HG03558 (cell line): ENCODE measurements around the gene COMMD10.

Source experiments
- ATAC-seq: cut with Tn5 transposase; IDR thresholded peaks from one replicate; pipeline ENCODE4 v1.9.1; 2021; ENCODE audit warnings: moderate number of reproducible peaks; ENCODE audit not compliant: unreplicated experiment; ENCODE audit errors: extremely low read depth

Gene COMMD10

DNA sequence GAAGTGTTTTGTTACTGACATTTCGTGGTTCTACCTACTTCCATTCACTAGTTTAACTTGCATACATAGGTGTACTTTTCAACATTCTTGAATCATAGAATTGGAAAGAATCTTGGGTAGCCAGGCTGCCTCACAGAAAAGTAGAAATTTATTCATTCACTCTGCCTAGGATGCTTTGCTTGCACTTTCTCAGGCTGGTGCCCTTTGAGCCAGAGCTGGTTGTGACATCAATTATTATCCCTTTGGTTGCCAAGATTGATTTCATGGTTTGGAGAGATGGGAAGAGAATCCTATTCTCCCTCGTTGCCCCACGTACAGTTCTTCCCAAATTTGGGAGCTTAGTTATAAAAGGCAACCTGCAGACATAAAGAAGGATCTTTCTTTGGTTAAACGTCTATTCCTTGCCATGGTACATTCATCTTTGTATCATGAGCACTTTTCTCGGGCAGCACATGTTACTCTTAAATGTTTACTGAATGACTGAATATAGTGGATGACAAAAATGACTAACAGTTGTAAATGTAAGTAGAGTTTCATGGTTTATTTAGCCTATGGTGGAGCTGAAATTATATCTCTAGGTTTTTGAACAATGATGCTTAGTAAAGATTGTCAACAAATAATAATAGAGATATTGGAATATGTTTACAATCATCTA, 195.5 kb downstream of the COMMD10 start:
- no peak for ATAC-seq

DNA sequence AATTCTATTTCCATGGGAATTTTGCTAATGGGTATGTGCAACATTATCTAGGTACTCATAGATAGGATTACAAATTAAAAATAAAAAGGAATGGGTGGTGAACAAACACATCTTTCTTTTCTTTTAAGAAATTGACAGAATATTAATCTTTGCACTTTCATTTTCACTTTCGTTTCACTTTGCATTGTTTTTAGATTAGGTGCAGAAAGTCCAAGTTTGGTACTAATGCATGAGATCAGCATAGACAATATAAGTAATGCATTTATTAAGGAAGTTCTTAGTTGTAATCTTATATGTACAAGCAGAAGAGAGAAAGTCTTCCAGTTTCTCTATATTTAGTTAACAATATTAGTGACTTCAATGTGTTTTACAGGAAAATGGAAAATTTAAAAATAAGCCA, 196.5 kb downstream of the COMMD10 start:
- ATAC-seq: no peak

DNA sequence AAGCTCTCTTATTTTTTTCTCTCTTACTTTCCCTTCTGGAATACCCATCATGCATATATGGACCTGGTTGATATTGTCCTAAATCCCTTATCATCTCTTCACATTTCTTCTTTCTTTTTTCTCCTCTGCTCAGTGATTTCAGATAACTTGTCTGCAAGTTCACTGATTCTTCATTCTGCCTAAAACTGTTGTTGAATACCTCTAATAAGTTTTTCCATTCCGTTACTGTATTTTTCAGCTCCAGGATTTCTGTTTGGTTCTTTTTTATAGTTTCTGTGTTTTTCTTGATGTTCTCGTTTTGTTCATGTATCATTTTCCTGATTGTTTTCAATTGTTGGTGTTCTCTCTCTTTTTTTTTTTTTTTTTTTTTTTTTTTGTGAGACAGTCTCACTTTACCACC, 203.7 kb downstream of the COMMD10 start:
- ATAC-seq: no peak

DNA sequence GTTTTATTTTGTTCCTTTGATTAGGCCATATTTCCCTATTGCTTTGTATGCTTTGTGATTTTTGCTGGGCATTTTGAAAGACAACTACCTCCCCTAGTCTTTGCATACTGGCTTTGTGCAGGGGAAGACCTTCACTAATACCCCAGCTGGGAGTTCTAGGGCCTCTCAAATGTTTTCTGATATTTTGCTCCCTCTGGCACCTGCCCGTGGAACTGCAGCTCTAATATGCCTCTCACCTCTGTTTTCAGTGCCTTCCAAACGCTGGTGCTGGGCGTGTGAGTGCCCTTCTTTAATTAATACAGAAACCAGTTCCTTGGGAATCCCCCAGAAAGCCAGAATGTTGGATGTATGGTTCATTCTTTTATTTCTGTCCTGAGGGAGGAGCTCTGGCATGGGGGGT, 204.5 kb downstream of the COMMD10 start:
- no peak for ATAC-seq

DNA sequence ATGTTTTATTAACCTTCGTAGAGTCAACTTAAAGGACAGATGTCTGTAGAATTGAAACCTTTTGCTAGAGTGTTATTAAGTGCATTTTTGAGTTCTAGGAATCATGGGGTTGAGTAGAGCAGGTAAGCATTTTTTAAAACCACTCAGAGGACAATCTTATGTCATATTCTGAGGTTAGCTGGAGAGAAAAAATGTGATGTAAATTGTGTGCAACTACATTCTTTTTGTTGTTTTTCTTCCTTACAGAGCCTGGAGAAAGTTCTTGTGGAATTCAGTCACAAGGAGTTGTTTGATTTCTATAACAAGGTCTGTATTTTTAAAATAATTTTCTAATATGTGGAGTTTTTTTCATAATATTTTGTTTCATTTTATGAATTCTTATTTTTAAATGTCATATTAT, 206.4 kb downstream of the COMMD10 start:
- ATAC-seq: no peak

DNA sequence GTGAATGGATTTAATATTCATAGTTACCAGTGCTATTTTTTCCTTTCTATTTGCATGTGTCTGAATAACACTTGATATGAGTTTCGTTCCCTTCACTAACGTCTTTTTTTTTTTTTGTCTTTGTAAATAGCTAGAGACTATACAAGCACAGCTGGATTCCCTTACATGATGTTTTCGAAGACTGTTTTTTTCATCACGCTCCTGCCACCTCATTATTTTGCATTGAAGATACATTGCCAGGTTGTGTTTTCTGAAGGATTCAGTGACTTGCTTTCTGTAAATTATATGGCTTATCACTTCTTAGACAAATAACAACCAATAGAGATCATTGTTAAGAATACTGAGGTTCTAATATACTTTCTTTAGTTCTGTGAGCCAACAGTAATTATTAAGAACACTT, 207.5 kb downstream of the COMMD10 start:
- no peak for ATAC-seq

DNA sequence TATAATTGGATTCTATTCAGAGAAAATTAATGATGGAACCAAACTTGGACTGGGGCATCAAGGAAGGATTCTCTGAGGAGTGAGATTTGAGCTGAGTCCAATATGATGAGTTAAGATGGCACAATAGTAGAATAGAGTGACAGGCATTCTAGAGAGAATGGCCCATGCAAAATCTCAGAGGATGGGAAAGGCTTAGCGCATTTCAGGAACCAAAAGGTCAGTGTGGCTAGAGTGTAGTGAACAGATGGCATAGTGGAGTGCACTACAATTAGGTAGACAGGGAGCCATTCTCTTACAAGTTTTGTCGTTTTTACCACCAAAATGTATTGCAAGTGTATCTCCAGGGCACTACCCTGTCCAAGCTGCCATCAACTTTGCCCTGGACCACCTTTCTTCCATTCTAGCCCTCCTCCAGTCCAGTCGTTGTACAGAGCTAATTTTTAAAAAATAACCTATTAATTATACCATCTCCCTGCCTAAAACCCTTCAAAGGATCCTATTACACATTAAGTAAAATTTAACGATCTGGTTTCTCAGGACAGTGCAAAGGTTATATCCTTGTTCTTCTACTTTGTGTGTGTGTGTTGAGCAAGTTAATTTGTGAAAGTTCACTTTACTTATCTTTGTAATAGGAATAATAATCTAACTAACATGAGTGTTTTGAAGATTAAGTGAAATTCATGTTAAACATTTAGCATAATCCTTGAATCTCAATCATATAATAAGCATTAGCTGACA, 211.7 kb downstream of the COMMD10 start:
- ATAC-seq: no peak

DNA sequence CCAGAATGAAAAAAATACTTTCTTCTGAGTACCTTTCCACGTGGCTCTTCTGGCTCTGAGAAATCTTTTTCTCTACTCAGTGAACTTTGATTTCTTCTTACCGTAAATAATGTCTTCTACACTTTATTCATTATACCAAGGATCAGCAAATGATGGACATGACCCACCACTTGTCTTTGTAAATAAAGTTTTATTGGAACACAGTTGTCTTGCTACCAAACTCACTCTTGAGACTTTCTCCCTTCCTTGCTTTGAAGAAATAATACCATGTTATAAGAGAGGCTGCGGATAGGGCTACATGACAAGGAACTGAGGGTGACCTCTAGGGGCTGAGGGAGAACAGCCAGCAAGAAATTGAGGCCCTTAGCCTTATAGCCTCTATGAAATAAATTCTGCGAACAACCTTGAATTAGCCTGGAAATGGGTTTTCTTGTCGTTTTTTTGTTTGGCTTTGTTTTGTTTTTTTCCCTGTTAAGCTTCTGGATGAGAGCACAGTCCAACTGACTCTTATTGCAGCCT, 212.5 kb downstream of the COMMD10 start:
- no peak for ATAC-seq

DNA sequence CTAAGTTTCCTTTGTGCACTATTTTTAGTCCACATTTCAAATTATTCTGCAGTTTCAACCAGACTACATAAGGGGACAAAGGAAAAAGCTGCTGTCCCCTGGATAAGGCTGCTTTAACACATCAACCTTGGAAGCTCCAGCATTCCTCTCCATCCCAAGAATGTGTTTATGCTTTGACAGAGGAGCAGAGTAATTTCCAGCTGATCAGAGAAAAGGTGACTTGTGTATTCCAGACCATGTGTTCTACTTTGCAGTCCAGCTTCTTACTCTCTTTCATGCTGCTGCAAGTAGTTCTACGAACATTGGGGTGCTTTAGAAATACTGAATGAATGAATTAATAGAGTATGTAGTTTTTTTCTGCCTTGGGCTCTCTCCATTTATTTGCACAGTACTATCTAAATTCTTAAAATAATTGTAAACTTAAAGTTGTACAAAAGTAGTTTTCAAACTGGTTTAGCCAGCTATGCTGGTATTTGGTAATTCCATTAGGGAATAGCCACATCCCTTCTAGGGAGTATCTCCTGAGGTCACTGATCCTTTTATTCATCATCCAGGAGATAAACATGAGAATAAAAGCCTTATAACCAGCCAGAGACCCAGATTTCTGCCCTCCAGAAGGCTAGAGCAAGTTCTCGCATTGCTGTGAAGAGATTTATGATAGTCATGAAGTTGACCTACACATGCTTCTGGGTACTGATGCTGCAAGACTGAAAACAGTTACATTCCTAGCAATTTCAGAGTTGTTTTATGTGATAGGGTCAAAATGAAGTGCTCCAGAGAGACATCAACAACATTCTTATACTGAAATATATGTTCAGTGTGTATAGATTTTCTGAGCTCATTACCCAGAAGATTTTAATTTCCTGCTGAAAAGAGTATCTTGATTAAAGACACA, 215.2 kb downstream of the COMMD10 start:
- no peak for ATAC-seq

DNA sequence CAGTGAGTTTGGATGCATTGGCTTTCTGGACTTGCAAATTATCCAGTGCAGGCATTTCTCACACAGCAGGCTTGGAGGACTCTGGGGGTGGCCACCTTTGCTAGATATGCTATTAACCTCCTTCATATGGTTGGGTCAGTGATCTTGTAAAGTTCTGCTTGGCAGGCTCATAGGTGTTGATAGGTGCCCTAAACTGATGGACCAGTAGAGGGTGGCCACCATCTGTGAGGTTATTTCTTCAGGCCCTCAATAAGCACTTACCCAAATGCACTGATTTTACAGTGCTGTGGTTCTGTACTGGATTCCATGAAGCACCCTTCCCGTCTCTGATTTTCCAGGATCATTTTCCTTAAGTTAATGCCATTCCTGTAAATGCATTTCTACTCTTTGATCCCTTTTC, 216.3 kb downstream of the COMMD10 start:
- no peak for ATAC-seq

DNA sequence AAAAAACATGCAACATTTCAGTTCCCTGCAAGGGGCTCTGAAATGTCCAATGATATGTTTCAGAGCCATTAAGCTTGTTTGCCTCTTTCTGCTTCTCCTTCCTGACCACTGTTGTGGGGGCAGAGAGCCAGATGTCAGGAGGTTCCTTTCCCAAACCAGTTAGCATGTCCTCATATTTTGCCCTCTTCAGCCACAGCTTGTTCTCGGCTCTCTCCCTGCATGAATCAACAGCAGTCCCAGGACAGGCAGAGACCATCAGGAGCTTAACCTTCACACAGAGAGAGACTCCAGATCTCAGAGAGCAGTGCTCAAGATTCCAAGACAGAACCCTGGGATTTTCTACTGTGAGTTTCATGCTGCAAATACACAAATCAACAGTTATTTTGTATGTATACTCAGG, 218.5 kb downstream of the COMMD10 start:
- no peak for ATAC-seq

DNA sequence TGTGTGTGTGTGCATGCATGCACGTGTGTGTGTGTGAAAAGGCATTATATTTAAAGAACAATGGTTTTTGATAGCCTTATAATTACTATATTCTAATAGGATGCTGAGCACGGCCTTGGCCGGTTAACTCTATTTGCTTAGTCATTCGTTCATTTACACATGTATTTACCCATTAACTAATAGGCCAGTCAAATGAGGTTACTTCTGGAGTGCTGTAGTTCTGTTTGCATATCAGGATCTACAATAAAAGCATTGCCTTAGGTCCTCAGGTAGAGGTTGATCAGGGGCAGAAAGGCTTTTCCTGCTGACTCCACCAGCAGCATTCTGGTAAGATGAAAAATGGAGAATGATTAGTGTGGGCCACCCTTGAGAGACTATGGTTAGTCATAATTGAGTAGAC, 219.0 kb downstream of the COMMD10 start:
- ATAC-seq: no peak

DNA sequence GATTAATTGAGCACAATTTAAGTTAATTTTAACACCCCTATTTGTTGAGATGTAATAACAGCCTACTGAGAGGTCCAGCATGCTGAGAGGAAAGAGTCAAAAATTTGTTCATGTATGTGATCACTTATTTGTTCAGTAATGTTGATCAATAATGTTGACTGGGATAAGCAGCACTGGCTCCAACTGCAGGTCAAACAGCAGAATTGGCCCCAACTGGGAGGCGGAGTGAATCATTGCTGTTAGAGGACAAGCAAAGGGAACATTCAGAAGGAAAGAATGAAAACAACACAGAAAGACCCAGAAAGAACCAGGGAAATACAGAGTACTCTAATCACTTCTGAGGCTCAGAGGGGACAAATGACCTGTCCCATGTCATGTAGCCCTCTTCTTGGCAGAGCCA, 221.1 kb downstream of the COMMD10 start:
- no peak for ATAC-seq

DNA sequence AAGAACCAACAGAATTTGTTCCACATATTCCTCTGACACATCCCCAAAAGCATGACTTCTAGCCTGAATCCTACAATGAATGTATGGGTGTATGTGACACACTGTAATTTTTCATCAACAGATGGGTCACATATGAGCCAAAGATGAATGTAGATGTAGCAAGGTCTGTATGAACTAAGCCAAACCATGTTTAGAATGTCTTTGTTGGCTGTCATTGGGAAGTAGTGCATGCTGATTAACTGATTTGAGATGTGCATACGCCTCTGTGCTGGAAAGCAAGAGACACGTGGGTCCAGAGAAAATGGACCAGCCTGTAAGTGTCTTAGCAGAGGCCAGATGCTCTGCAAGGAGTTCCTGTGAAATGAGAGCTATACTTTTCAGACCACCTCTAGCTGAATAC, 222.0 kb downstream of the COMMD10 start:
- no peak for ATAC-seq

DNA sequence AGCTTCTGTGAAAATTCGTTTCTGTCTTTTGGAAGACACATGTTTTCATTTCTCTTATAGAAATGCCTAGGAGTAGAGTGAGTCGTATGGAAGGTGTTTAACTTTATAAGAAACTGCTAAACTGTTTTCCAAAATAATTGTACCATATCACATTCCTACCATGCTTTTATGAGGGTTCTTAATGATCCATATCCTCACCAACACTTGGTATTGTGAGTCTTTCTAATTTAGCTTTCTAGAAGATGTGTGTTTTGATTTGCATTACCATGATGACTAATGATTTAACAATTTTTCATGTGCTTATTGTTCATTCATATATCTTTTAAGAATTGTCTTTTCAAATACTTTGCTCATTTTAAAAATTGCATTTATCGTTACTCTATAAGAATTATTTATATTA, 223.6 kb downstream of the COMMD10 start:
- no peak for ATAC-seq

DNA sequence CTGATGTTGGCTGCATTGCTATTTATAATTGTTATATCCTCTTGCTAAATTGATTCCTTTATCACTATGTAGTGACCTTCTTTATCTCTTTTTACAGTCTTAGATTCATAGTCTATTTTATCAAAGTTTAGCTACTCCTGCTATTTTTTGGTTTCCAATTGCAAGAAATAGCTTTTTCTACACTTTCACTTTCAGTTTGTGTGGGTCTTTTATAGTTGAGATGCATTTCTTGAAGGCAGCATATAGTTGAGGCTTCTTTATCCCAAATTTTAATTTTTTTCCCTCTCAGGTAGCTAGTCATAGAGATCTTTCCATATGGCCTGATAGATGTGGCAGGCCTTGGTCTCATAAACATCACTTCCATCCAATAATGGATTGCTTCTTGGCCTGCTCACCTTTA, 228.5 kb downstream of the COMMD10 start:
- no peak for ATAC-seq

DNA sequence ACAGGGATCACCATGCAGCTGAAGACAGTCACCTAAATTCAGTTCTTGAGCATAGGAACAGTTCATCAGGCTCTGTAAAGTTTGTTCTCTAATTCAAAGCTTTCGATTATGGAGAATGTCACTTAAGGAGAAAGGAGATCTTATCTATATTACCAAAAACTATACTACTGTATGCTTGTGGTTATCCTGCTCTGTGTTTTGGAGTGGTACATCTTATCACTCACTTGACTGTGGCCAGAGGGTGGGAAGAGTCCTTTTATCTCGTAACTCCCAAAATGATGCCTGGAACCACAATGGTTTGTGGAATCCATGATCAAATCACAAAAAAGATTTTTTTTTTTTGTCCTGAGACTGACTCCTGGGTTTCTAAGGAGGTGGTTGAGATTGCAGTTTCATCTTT, 230.7 kb downstream of the COMMD10 start:
- ATAC-seq: no peak

DNA sequence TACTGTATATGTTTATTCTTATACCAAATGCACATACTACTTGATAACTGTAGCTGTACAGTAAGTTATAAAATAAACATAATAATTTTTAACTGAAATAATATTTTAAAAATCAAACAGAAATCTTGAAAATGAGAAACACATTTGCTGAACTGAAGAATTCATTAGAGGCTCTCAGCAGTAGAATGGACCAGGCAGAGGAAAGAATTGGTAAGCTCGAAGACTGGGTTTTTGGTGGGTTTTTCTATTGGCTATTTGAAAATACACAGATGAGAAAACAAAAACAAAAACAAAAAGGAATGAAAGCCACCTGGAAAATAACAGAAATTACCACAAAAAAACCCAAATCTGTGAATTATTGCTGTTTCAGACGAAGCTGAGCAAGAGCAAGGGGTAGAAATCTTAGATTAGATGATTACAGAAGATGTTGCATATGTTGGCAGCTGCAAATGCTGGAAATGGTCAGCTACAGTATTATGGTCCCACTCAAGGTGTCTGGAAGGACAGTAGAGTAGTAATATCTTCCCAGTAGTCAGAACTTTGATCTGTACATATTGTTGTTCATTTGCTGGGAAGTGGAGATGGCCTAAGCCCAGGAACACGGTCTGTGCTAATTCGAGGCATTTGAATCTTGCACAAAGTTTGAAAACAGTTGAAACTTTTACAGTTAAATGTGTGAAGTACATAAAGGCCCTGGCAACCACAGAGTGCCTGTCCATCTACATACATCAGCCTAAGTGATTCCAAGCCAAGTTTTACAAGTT, 233.4 kb downstream of the COMMD10 start:
- no peak for ATAC-seq

DNA sequence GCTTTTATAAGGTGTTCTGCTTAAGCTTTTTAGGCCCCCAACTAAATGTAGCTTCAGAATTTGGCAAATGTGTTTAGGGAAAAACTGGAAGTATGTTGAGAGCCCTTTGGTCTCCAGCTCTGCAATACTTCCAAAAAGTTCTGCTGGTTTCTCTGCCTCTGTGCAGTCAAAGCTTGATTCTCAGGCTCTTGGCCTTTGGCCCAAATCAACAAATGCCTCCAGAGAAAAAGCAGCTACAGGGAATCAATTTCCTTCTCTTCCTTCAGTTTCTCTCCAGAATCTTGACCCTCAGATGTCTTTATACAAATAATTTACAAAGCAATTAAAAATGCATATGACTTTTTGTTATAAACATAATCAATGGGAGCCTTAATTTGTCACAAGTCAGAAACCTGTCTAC, 235.7 kb downstream of the COMMD10 start:
- no peak for ATAC-seq

DNA sequence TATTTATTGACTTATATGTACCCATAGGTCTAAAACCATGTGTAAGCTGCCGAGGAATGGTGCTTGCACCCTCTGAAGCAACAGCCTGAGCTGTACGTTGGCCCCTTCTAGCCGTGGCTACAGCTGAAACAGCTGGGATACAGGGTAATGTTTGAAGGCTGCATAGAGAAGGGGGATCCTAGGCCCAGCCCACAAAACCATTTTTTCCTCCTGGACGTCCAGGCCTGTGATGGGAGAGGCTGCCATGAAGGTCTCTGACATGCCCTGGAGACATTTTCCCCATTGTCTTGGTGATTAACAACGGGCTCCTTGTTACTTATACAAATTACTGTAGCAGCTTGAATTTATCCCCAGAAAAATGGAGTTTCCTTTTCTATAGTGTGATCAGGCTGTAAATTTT, 244.7 kb downstream of the COMMD10 start:
- ATAC-seq: no peak
